RWPE2 (cell line): Measurements from ENCODE around the gene MACF1.
"Not testable (repeated sequence)": the region's sequence is repeated elsewhere in the genome, so short reads cannot be mapped to it uniquely, and the experiment has no call there.

Experiments used
- ATAC-seq: fragments of 200-7000 bp; cut with Tn5 transposase; 3 replicates; pipeline ENCODE4 v1.9.1; 2021; ENCODE audit warnings: low read depth
- DNase-seq: peaks from one replicate; pipeline ENCODE4 v3.0.0-alpha.2; 2020; ENCODE audit warnings: low spot score
- H3K27ac ChIP-seq: fragments of 450-650 bp; 2 replicates; pipeline ENCODE4 v1.5.1; 2017; ENCODE audit warnings: mild to moderate bottlenecking; ENCODE audit not compliant: poor library complexity, severe bottlenecking
- H3K27me3 ChIP-seq: fragments of 250-450 bp; sonication (Bioruptor Pico); 2 replicates; pipeline ENCODE4 v1.5.1; 2021; ENCODE audit warnings: mild to moderate bottlenecking, moderate library complexity; ENCODE audit not compliant: insufficient read depth, poor library complexity, severe bottlenecking
- H3K36me3 ChIP-seq: fragments of 250-450 bp; sonication (Bioruptor Pico); 2 replicates; pipeline ENCODE4 v1.5.1; 2020; ENCODE audit warnings: low read depth, mild to moderate bottlenecking, moderate library complexity
- H3K4me1 ChIP-seq: fragments of 250-450 bp; sonication (Bioruptor Pico); 2 replicates; pipeline ENCODE4 v1.5.1; 2021; ENCODE audit warnings: mild to moderate bottlenecking, moderate library complexity; ENCODE audit not compliant: insufficient read depth, poor library complexity, severe bottlenecking
- H3K4me3 ChIP-seq: fragments of 250-450 bp; sonication (Bioruptor Pico); 2 replicates; pipeline ENCODE4 v1.5.1; 2021; ENCODE audit warnings: mild to moderate bottlenecking, moderate library complexity; ENCODE audit not compliant: severe bottlenecking
- H3K9me3 ChIP-seq: fragments of 250-450 bp; sonication (Bioruptor Pico); 2 replicates; pipeline ENCODE4 v1.5.1; 2021; ENCODE audit warnings: mild to moderate bottlenecking, moderate library complexity; ENCODE audit not compliant: severe bottlenecking
- TF ChIP-seq, protein P1 (sequence below): fragments of 450-650 bp; IDR thresholded peaks from one replicate; pipeline ENCODE4 v1.5.1; 2017; ENCODE audit warnings: mild to moderate bottlenecking, moderate library complexity; ENCODE audit not compliant: poor library complexity, severe bottlenecking

The MACF1 gene

DNA sequence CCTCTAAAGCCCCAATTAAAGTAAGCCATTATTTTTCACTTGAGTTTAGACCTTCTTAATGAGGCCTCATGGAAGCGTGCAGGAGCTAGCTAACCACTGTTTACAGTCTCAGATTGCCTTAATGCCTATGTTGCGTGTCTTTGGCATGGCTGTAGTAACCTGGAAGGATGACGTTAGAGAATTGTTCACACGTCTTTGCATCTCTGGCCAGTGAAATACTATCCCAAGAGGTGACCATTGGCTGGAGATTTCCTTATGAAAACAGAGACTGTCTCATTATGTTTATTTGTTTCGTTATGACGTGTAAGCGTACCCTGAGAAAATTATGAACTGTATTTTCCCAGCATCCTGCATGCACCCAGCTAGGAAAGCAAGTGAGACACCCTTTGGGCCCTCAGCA, 268.3 kb downstream of the MACF1 start:
- DNase-seq, result no peak
- Histone ChIP-seq H3K36me3 (peaks cover 66% of the 10 kb centered on the region), H3K27me3 (peaks cover 2% of the 10 kb centered on the region), H3K9me3 (no peaks in the 10 kb centered on the region), H3K27ac (no peak overlapping the region), H3K4me1 (no peaks in the 10 kb centered on the region), H3K4me3 (no peak overlapping the region)
- TF ChIP-seq, protein P1, sequence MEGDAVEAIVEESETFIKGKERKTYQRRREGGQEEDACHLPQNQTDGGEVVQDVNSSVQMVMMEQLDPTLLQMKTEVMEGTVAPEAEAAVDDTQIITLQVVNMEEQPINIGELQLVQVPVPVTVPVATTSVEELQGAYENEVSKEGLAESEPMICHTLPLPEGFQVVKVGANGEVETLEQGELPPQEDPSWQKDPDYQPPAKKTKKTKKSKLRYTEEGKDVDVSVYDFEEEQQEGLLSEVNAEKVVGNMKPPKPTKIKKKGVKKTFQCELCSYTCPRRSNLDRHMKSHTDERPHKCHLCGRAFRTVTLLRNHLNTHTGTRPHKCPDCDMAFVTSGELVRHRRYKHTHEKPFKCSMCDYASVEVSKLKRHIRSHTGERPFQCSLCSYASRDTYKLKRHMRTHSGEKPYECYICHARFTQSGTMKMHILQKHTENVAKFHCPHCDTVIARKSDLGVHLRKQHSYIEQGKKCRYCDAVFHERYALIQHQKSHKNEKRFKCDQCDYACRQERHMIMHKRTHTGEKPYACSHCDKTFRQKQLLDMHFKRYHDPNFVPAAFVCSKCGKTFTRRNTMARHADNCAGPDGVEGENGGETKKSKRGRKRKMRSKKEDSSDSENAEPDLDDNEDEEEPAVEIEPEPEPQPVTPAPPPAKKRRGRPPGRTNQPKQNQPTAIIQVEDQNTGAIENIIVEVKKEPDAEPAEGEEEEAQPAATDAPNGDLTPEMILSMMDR, result no peak
- ATAC-seq, result no peak

DNA sequence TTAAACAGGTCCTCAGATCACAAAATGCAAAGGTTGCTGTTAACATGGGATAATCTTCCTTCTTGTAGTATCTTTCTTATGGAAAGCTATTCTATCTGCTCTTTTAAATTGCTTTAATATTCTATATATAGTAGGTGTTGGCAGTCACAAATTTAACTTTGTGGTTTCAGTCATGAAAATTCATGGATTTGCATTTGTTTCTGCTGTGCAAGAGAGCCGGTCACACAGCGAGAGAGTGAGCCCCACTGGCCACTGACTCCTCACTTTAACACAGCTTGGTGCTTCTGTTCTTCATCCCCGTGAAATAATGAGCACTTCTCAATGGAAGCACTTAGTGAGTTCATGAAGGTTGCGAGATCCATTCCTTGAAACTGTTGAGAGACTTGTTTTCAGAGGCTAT, 268.8 kb downstream of the MACF1 start:
- Histone ChIP-seq H3K27ac (no peak overlapping the region), H3K36me3 (peaks cover 61% of the 10 kb centered on the region), H3K4me1 (no peaks in the 10 kb centered on the region), H3K9me3 (no peaks in the 10 kb centered on the region), H3K27me3 (peaks cover 2% of the 10 kb centered on the region), H3K4me3 (no peak overlapping the region)
- ATAC-seq, result no peak
- DNase-seq, result no peak
- TF ChIP-seq, protein P1, result no peak

DNA sequence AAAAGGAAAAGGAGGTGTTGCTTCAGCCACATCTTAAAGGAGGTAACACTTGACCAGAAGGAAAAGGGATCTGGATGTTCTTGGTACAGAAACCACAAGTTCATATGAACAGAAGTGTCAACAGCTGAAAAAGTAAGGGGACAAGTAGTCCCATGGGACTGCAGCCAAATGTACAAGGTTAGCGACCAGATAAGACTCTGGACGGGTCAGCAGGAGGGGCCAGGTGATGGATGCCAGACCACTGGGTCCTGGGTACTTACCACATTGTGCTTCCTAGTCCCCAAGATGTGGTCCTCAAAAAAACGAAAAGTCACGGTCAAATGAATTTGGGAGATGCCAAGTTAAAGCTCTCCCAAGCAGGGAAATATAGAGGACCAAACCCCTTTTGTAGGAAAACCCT, 270.3 kb downstream of the MACF1 start:
- H3K4me1 ChIP-seq, result no peaks in the 10 kb centered on the region
- H3K9me3 ChIP-seq, result no peaks in the 10 kb centered on the region
- DNase-seq (no peak), ATAC-seq (no peak)
- H3K27me3 ChIP-seq, result peaks cover 2% of the 10 kb centered on the region
- H3K27ac ChIP-seq, result no peak overlapping the region
- H3K4me3 ChIP-seq, result no peak overlapping the region
- TF ChIP-seq, protein P1, result no peak
- peaks cover 59% of the 10 kb centered on the region for H3K36me3 ChIP-seq

DNA sequence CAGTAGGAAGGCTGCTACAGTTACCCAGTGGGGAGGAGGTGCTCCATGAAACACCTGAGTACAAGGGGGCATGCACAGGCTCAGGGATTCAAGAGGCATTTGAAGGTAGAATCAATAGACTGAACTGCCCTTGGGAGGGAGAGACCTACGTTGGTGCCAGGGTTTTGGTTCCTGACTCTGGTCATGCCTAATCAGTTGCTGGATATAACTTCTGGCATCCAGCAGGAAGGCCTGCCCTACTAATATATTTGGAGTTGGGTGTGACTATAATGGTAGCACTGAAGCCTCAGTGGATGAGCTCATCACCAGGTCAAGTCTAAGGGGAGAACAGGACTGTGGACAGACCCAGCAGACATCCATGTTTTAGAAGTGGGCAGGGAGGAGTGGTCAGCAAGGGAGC, 271.1 kb downstream of the MACF1 start:
- peaks cover 59% of the 10 kb centered on the region for H3K36me3 ChIP-seq
- not testable (repeated sequence) for H3K4me1 ChIP-seq, ATAC-seq, H3K9me3 ChIP-seq, H3K4me3 ChIP-seq, DNase-seq, H3K27ac ChIP-seq, H3K27me3 ChIP-seq

DNA sequence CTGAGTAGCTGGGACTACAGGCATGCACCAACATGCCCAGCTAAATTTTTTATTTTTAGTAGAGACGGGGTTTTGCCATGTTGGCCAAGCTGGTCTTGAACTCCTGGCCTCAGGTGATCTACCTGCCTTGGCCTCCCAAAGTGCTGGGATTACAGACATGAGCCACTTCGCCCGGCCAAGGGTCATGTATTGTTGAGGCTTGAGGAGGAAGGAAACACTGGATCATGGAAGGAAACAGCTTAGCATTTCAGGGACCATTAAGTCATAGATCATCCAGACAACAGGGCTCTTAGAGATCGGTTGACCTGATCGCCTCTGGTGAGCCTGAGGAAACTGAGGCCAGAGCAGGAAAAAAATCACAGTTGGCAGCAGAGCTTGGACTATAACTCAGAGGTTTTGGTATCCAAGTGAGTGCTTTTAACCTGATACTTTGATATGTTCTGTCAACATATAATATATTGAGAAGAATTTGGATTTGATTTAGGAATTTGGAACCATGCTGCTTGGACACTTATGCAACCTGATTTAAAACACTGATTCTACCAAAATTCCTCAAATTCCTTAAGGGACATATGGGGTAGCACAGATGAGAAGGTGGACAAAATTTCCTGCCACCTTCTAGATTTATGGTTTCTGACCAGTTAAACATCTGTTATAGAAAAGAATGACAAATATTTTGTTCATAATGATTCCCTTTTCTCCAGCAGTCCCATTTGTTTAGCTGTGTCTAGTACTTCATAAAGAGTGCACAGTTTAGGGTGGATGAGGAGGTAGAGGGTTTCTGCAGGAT, 273.8 kb downstream of the MACF1 start:
- Histone ChIP-seq H3K4me1 (no peaks in the 10 kb centered on the region), H3K27me3 (no peaks in the 10 kb centered on the region), H3K27ac (no peak overlapping the region), H3K36me3 (peaks cover 53% of the 10 kb centered on the region), H3K9me3 (no peaks in the 10 kb centered on the region), H3K4me3 (no peak overlapping the region)
- ATAC-seq, result no peak
- DNase-seq, result no peak
- TF ChIP-seq, protein P1, result no peak
